HCT116 (cell line): ENCODE results near the gene LHX4. TPM values are rescaled to one million over a fixed set of nuclear protein-coding genes. Genes with fewer than 3 reads are reported as not detected.

Experiments
- ATAC-seq: fragments of 200-7000 bp; cut with Tn5 transposase; 2 replicates; pipeline ENCODE4 v1.9.1; 2020; ENCODE audit warnings: mild to moderate bottlenecking, moderate library complexity
- BruUV-seq: library from RNA; stranded (reverse); fragments of 400-500 nt; replicated peaks from 2 replicates; lab custom pipeline; 2021; lab: Mats Ljungman, UMichigan
- CTCF ChIA-PET: fragments of 300-600 bp; sonication (Branson Sonifier 250); formaldehyde crosslinking; loops from one replicate; lab custom pipeline; 2021; ENCODE audit warnings: antibody characterized with exemption; lab: Charles Lee
- POLR2A ChIA-PET: fragments of 300-600, 350-600 bp; sonication (Branson Sonifier 250); formaldehyde crosslinking; loops from one replicate; lab custom pipeline; 2021; ENCODE audit warnings: antibody characterized with exemption; lab: Charles Lee
- RAD21 ChIA-PET, 2 experiments: fragments of 300-600 bp; sonication (Branson Sonifier 250); formaldehyde crosslinking; loops; one replicate each; lab custom pipeline; 2023; ENCODE audit warnings: low total read pairs in 2 of 2; ENCODE audit not compliant: uncharacterized antibody in 2 of 2, unreplicated experiment in 2 of 2, low non-redundant PET in 1 of 2; lab: Charles Lee
- DNase-seq: peaks from one replicate; pipeline ENCODE4 v3.0.0-alpha.2; 2010; ENCODE audit warnings: low read depth, low spot score
- H2AFZ ChIP-seq: fragments of 200-600 bp; shearing (Covaris generic), sonication (generic); 2 replicates; pipeline ENCODE4 v1.6.1; 2017; ENCODE audit warnings: low read depth, mixed run types, mixed read lengths, antibody characterized with exemption, low read length; ENCODE audit not compliant: poor library complexity, severe bottlenecking
- H3K27ac ChIP-seq: 2 replicates; pipeline ENCODE4 v1.5.1; 2012; ENCODE audit warnings: low read depth, low read length
- H3K27me3 ChIP-seq: fragments of 200-600 bp; sonication (generic); 2 replicates; pipeline ENCODE4 v1.6.1; 2016; ENCODE audit warnings: mixed run types, low read length, mixed read lengths; ENCODE audit not compliant: insufficient read depth
- H3K36me3 ChIP-seq, 2 experiments: fragments of 200-500 bp in 1 of 2; fragments of 200-600 bp in 1 of 2; sonication (Bioruptor generic) in 1 of 2; sonication (generic) in 1 of 2; 2 replicates each; pipeline versions ENCODE4 v1.5.1 to v1.6.1; 2014 to 2016; ENCODE audit warnings: low read length in 2 of 2, inconsistent platforms in 1 of 2, mixed read lengths in 1 of 2, mixed run types in 1 of 2; ENCODE audit not compliant: insufficient read depth in 2 of 2, control insufficient read depth in 1 of 2
- H3K4me1 ChIP-seq, 2 experiments: fragments of 200-600 bp in 1 of 2; sonication (generic) in 1 of 2; 2 replicates each; pipeline versions ENCODE4 v1.5.1 to v1.6.1; 2012 to 2017; ENCODE audit warnings: low read length in 2 of 2, inconsistent platforms in 1 of 2, mild to moderate bottlenecking in 1 of 2, mixed read lengths in 1 of 2, mixed run types in 1 of 2, moderate library complexity in 1 of 2; ENCODE audit not compliant: insufficient read depth in 2 of 2, control insufficient read depth in 1 of 2
- H3K4me2 ChIP-seq: fragments of 200-600 bp; sonication (generic); 2 replicates; pipeline ENCODE4 v1.6.1; 2017; ENCODE audit warnings: mixed run types, low read length, mixed read lengths
- H3K4me3 ChIP-seq, 2 experiments: fragments of 200-600 bp in 1 of 2; sonication (generic) in 1 of 2; replicated peaks in 1 of 2; 2 replicates each; pipeline ENCODE4 v1.5.1; 2011 to 2016; ENCODE audit warnings: low read length in 2 of 2, control low read depth in 1 of 2, low read depth in 1 of 2, mild to moderate bottlenecking in 1 of 2, mixed read lengths in 1 of 2, mixed run types in 1 of 2
- H3K79me2 ChIP-seq: fragments of 200-600 bp; sonication (generic); 2 replicates; pipeline ENCODE4 v1.6.1; 2017; ENCODE audit warnings: mild to moderate bottlenecking, mixed run types, low read length, moderate library complexity, mixed read lengths; ENCODE audit not compliant: insufficient read depth
- H3K9ac ChIP-seq: fragments of 200-600 bp; sonication (generic); 2 replicates; pipeline ENCODE4 v1.6.1; 2016; ENCODE audit warnings: low read length, mixed read lengths
- H3K9me2 ChIP-seq: fragments of 200-600 bp; sonication (generic), shearing (Covaris generic); 2 replicates; pipeline ENCODE4 v1.6.1; 2017; ENCODE audit warnings: mixed run types, mild to moderate bottlenecking, moderate library complexity; ENCODE audit not compliant: insufficient read depth
- H3K9me3 ChIP-seq, 2 experiments: fragments of 200-500 bp in 1 of 2; fragments of 200-600 bp in 1 of 2; sonication (Bioruptor generic) in 1 of 2; sonication (generic) in 1 of 2; 2 replicates each; pipeline ENCODE4 v1.6.1; 2014 to 2017; ENCODE audit warnings: low read length in 2 of 2, mixed read lengths in 2 of 2, inconsistent platforms in 1 of 2, low read depth in 1 of 2, mild to moderate bottlenecking in 1 of 2, mixed run types in 1 of 2, moderate library complexity in 1 of 2; ENCODE audit not compliant: control insufficient read depth in 1 of 2, insufficient read depth in 1 of 2
- H4K20me1 ChIP-seq: fragments of 200-600 bp; sonication (generic), shearing (Covaris generic); 2 replicates; pipeline ENCODE4 v1.6.1; 2017; ENCODE audit warnings: mixed run types, mild to moderate bottlenecking, moderate library complexity; ENCODE audit not compliant: insufficient read depth
- CBX3 ChIP-seq: IDR thresholded peaks from 2 replicates; pipeline ENCODE4 v1.6.1; 2012; ENCODE audit warnings: low read depth
- CEBPB ChIP-seq: IDR thresholded peaks from 2 replicates; pipeline ENCODE4 v1.6.1; 2012; ENCODE audit warnings: low read depth
- EZH2 ChIP-seq: fragments of 200-600 bp; sonication (generic); IDR thresholded peaks from 2 replicates; pipeline ENCODE4 v1.6.1; 2017; ENCODE audit warnings: antibody characterized with exemption, mixed run types
- FOSL1 ChIP-seq: IDR thresholded peaks from 2 replicates; pipeline ENCODE4 v1.6.1; 2012; ENCODE audit warnings: low read depth
- MAX ChIP-seq: IDR thresholded peaks from 2 replicates; pipeline ENCODE4 v1.6.1; 2012
- POLR2A ChIP-seq: IDR thresholded peaks from 2 replicates; pipeline ENCODE4 v1.7.0; 2011; ENCODE audit warnings: borderline replicate concordance; ENCODE audit not compliant: insufficient read depth, insufficient read length; ENCODE audit errors: extremely low read depth
- POLR2AphosphoS5 ChIP-seq: IDR thresholded peaks from 2 replicates; pipeline ENCODE4 v1.6.1; 2011; ENCODE audit warnings: mild to moderate bottlenecking, low read depth, low read length, moderate library complexity
- RAD21 ChIP-seq: IDR thresholded peaks from 2 replicates; pipeline ENCODE4 v1.6.1; 2012; ENCODE audit warnings: low read depth, mild to moderate bottlenecking
- SIN3A ChIP-seq: IDR thresholded peaks from 2 replicates; pipeline ENCODE4 v1.6.1; 2012; ENCODE audit warnings: low read depth
- SP1 ChIP-seq: IDR thresholded peaks from 2 replicates; pipeline ENCODE4 v1.6.1; 2012; ENCODE audit warnings: low read depth
- YY1 ChIP-seq: IDR thresholded peaks from 2 replicates; pipeline ENCODE4 v1.6.1; 2011; ENCODE audit warnings: low read length, low read depth, moderate library complexity, mild to moderate bottlenecking; ENCODE audit not compliant: insufficient replicate concordance; ENCODE audit errors: extremely low read depth
- ZFX ChIP-seq: fragments of 450-650 bp; IDR thresholded peaks from 2 replicates; pipeline ENCODE4 v1.6.1; 2017
- intact Hi-C: fragments of 100-400 bp; cut with micrococcal nuclease; formaldehyde crosslinking; loops from 2 replicates; pipeline ENCODE4 v1.10.0; 2022
- total RNA-seq: library from RNA; stranded (reverse); gene quantifications from one replicate; pipeline ENCODE4 v1.2.1, GENCODE V29; 2021; ENCODE audit not compliant: unreplicated experiment
- TF ChIP-seq, protein P1 (sequence below), 3 experiments: fragments of 200-600 bp in 1 of 3; sonication (generic) in 1 of 3; IDR thresholded peaks in 2 of 3; conservative IDR thresholded peaks in 1 of 3; 2 replicates each; pipeline ENCODE4 v1.5.1; 2012 to 2017; ENCODE audit warnings: low read depth in 2 of 3, low read length in 2 of 3, antibody characterized with exemption in 1 of 3, borderline replicate concordance in 1 of 3, control low read depth in 1 of 3, mild to moderate bottlenecking in 1 of 3, mixed read lengths in 1 of 3, mixed run types in 1 of 3, moderate library complexity in 1 of 3; ENCODE audit not compliant: insufficient read depth in 1 of 3

LHX4 gene
- total RNA-seq, 1 experiment from 2014 or later, result 0.44 TPM

DNA sequence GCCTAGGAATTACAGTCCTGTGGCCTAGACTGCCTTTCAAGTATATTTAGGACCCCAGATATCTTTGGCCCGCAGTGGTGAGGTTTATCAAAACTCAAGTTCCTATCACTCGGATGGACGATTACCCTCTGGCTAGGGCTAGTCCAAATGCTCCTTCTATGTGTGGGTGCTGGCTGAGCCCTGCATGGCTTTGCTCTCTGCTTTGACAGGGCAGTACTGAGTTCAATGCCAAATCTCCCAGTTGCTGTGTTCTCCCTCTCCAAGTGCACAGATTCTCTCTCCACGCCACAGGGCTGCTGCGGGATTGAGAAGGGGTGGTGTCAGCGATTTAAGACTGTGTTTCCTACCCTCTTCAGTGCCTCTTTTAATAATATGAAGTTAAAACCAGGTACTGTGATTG is 97.0 kb downstream of the LHX4 start:
- Histone ChIP-seq H3K4me1 (no peaks in the 10 kb centered on the region), H3K9ac (no peak overlapping the region), H2AFZ (no peak overlapping the region), H3K4me2 (no peak overlapping the region), H3K4me3 (no peak overlapping the region), H3K27me3 (no peaks in the 10 kb centered on the region), H3K9me3 (no peaks in the 10 kb centered on the region), H3K9me2 (no peaks in the 10 kb centered on the region), H3K27ac (no peak overlapping the region), H3K79me2 (peaks cover 3% of the 10 kb centered on the region; the same call in 1 of the 2 replicates), H4K20me1 (no peaks in the 10 kb centered on the region), H3K36me3 (no peaks in the 10 kb centered on the region)
- BruUV-seq, result no TSS peak
- intact Hi-C loops, result no loop called here
- DNase-seq (no peak), ATAC-seq (no peak)
- RAD21 ChIA-PET, result no interaction called here
- CTCF ChIA-PET, result no interaction called here
- POLR2A ChIA-PET, result no interaction called here
- TF ChIP-seq RAD21 (no peak), SIN3A (no peak), SP1 (no peak), FOSL1 (no peak), YY1 (no peak), EZH2 (no peak), MAX (no peak), CEBPB (no peak), POLR2A (no peak), ZFX (no peak), CBX3 (no peak), POLR2AphosphoS5 (no peak)
- TF ChIP-seq, protein P1, sequence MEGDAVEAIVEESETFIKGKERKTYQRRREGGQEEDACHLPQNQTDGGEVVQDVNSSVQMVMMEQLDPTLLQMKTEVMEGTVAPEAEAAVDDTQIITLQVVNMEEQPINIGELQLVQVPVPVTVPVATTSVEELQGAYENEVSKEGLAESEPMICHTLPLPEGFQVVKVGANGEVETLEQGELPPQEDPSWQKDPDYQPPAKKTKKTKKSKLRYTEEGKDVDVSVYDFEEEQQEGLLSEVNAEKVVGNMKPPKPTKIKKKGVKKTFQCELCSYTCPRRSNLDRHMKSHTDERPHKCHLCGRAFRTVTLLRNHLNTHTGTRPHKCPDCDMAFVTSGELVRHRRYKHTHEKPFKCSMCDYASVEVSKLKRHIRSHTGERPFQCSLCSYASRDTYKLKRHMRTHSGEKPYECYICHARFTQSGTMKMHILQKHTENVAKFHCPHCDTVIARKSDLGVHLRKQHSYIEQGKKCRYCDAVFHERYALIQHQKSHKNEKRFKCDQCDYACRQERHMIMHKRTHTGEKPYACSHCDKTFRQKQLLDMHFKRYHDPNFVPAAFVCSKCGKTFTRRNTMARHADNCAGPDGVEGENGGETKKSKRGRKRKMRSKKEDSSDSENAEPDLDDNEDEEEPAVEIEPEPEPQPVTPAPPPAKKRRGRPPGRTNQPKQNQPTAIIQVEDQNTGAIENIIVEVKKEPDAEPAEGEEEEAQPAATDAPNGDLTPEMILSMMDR (IDR thresholded peaks at IDR 0.05 in 2 of 3, conservative IDR thresholded peaks at IDR 0.05 in 1 of 3; ENCODE audit: borderline replicate concordance in 1 of 3, insufficient read depth in 1 of 3, low read depth in 2 of 3, low read length in 2 of 3), result no peak

Other genes with a start within 250 kb of the LHX4 start
- 89.2 TPM for gene QSOX1, start 75.4 kb upstream of the LHX4 start, total RNA-seq